GM23248 (cell line): ENCODE data around the gene PLCB4.

Source experiments
- EZH2 ChIP-seq: fragments of 200-600 bp; sonication (generic); IDR thresholded peaks from 2 replicates; pipeline ENCODE4 v1.6.1; 2018; ENCODE audit warnings: antibody characterized with exemption, mild to moderate bottlenecking; ENCODE audit not compliant: insufficient read depth, poor library complexity, severe bottlenecking
- EZH2phosphoT487 ChIP-seq: fragments of 200-600 bp; sonication (generic); IDR thresholded peaks from 2 replicates; pipeline ENCODE4 v1.6.1; 2018; ENCODE audit warnings: antibody characterized with exemption, moderate library complexity, mild to moderate bottlenecking, low read depth; ENCODE audit not compliant: insufficient read depth

- no peak for TF ChIP-seq EZH2
- no peak for TF ChIP-seq EZH2phosphoT487
Measured at GRCh38 chr20:9440892-9441291, 372.0 kb downstream of the PLCB4 start.
